ENCODE data around the gene BRINP2. TPM values are rescaled to one million over a fixed set of nuclear protein-coding genes. Genes with fewer than 3 reads are reported as not detected.

BRINP2 gene
- total RNA-seq, 4 donors from 2014 or later = 0.42 to 1.7 (median 0.70) TPM

GRCh38 chr1:177302357-177303044 is 131.7 kb downstream of the BRINP2 start:
- Histone ChIP-seq H3K27me3 (no peaks in the 10 kb centered on the region), H3K9me3 (no peaks in the 10 kb centered on the region), H3K4me3 (no peak overlapping the region), H3K4me1 (peaks cover 15 to 24% (median 19%) of the 10 kb centered on the region in 4 donors), H3K36me3 (no peaks in the 10 kb centered on the region), H3K27ac (replicated peaks in 1 of 4) (peak overlapping the region in 3 of 4 donors; percentile 12 to 65 (median 31))
- 80% methylated on average over 7 of the region's 7 CpGs for WGBS
- no peak for TF ChIP-seq EP300 (IDR thresholded peaks at IDR 0.05)
- TF ChIP-seq POLR2AphosphoS5 (IDR thresholded peaks at IDR 0.05) = peak in 1 of 2 donors; percentile 29
- peak; percentile 87 for DNase-seq (ENCODE audit: extremely low spot score)
- intact Hi-C loops (cut with DNase I) = no loop called here

- no peaks in the 10 kb centered on the region for H3K36me3 ChIP-seq
- 53% methylated on average over 9 of the region's 11 CpGs for WGBS
- DNase-seq (ENCODE audit: extremely low spot score) = peak; percentile 90
- no peaks in the 10 kb centered on the region for H3K27me3 ChIP-seq
- H3K4me1 ChIP-seq = peaks cover 15 to 24% (median 19%) of the 10 kb centered on the region in 4 donors
- no peak overlapping the region for H3K27ac ChIP-seq (replicated peaks in 1 of 4)
- TF ChIP-seq CTCF (IDR thresholded peaks at IDR 0.05) (no peak), POLR2AphosphoS5 (IDR thresholded peaks at IDR 0.05) (no peak), EP300 (IDR thresholded peaks at IDR 0.05) (no peak), POLR2A (IDR thresholded peaks at IDR 0.05; ENCODE audit: low read depth) (no peak)
- H3K9me3 ChIP-seq = no peaks in the 10 kb centered on the region
- intact Hi-C loops (cut with DNase I) = no loop called here
- H3K4me3 ChIP-seq = no peak overlapping the region
Observed at GRCh38 chr1:177305040-177306018, 134.6 kb downstream of the BRINP2 start.

- Histone ChIP-seq H3K27ac (replicated peaks in 1 of 4) (no peak overlapping the region), H3K9me3 (no peaks in the 10 kb centered on the region), H3K4me3 (no peak overlapping the region), H3K27me3 (no peaks in the 10 kb centered on the region), H3K4me1 (peaks cover 15 to 20% (median 17%) of the 10 kb centered on the region in 4 donors), H3K36me3 (no peaks in the 10 kb centered on the region)
- WGBS = 37% methylated on average over 3 of the region's 3 CpGs
- TF ChIP-seq POLR2AphosphoS5 (IDR thresholded peaks at IDR 0.05) (no peak), CTCF (IDR thresholded peaks at IDR 0.05) (no peak), EP300 (IDR thresholded peaks at IDR 0.05) (no peak), POLR2A (IDR thresholded peaks at IDR 0.05; ENCODE audit: low read depth) (no peak)
- DNase-seq (ENCODE audit: extremely low spot score) = peak; percentile 91
- intact Hi-C loops (cut with DNase I) = no loop called here
Observed at GRCh38 chr1:177306019-177306415, 135.3 kb downstream of the BRINP2 start.

GRCh38 chr1:177306981-177307380 is 136.2 kb downstream of the BRINP2 start:
- DNase-seq (ENCODE audit: extremely low spot score) = no peak
- WGBS = 86% methylated on average over 1 of the region's 1 CpG
- Histone ChIP-seq H3K27ac (replicated peaks in 1 of 4) (no peak overlapping the region), H3K4me1 (peaks cover 8 to 11% (median 10%) of the 10 kb centered on the region in 4 donors), H3K36me3 (no peaks in the 10 kb centered on the region), H3K4me3 (no peak overlapping the region), H3K27me3 (no peaks in the 10 kb centered on the region), H3K9me3 (no peaks in the 10 kb centered on the region)
- intact Hi-C loops (cut with DNase I) = no loop called here
- TF ChIP-seq EP300 (IDR thresholded peaks at IDR 0.05) (no peak), CTCF (IDR thresholded peaks at IDR 0.05) (no peak), POLR2AphosphoS5 (IDR thresholded peaks at IDR 0.05) (no peak), POLR2A (IDR thresholded peaks at IDR 0.05; ENCODE audit: low read depth) (no peak)

- peaks cover 1 to 3% (median 3%) of the 10 kb centered on the region in 4 donors for H3K4me1 ChIP-seq
- intact Hi-C loops (cut with DNase I) = no loop called here
- H3K27me3 ChIP-seq = no peaks in the 10 kb centered on the region
- H3K27ac ChIP-seq (replicated peaks in 1 of 4) = no peak overlapping the region
- no peak for TF ChIP-seq EP300 (IDR thresholded peaks at IDR 0.05)
- TF ChIP-seq CTCF (IDR thresholded peaks at IDR 0.05) = no peak
- no peak for TF ChIP-seq POLR2A (IDR thresholded peaks at IDR 0.05; ENCODE audit: low read depth)
- TF ChIP-seq POLR2AphosphoS5 (IDR thresholded peaks at IDR 0.05) = no peak
- DNase-seq (ENCODE audit: extremely low spot score) = no peak
- H3K36me3 ChIP-seq = no peaks in the 10 kb centered on the region
- H3K4me3 ChIP-seq = no peak overlapping the region
- no peaks in the 10 kb centered on the region for H3K9me3 ChIP-seq
Observed at GRCh38 chr1:177307771-177308170, 137.0 kb downstream of the BRINP2 start.
